Neural progenitor cell (in vitro differentiated cells): Measurements from ENCODE around the gene ACACB.

Source experiments
- CTCF ChIP-seq: fragments of 200-600 bp; sonication (generic); IDR thresholded peaks from 2 replicates; pipeline ENCODE4 v1.5.1; 2017; ENCODE audit warnings: antibody characterized with exemption, mild to moderate bottlenecking
- EZH2 ChIP-seq: fragments of 200-600 bp; sonication (generic); IDR thresholded peaks from 2 replicates; pipeline ENCODE4 v1.6.1; 2017; ENCODE audit warnings: antibody characterized with exemption, mild to moderate bottlenecking, moderate library complexity

DNA sequence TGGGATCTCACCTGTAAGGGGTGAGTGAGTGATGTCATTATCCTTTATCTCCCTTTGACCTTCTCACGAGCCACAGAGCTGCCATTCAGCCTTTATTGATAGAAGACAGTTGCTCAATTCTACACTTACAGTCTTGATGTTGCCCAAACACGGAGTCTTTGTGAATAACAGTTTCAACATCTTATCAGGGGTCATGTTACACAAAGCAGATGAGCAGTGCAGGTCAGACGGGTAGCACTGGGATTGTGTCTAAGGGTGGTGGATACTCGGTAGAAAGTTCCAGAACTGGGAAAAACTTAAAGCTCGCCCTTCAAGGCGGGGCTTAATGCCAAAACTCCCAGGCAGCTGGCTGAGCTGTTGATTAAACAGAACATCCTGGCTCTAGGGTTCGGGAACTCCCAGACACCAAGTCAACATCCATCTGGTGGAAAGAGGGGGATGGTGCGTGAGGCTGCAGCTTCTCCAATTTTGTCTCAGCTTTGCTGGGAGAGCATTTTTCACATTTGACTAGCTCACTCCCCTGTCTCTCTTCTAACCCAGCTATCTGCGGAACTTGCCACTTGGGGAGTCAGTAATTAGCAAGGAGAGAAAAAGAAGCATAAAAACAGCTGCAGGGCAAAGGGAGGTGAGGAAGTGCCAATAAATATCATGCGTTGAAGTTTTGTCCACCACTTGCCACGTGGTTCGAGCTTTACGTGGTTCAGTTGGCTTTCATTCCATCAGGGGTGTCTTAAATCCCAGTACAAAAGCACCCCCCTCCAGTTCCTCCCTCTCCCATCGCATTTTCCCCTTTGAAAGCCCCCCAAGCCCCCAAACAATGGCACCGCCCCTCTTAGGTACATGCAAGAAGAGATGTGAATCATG lies 161.7 kb downstream of the ACACB start:
- TF ChIP-seq CTCF: no peak
- no peak for TF ChIP-seq EZH2
